Hair follicular keratinocyte (primary cell): ENCODE measurements around the gene NKX1-2. TPM values are rescaled to one million over a fixed set of nuclear protein-coding genes. Genes with fewer than 3 reads are reported as not detected.

Source experiments
- total RNA-seq: library from RNA; depleted of rRNA; stranded (reverse); fragments of >200 nt; gene quantifications from 2 replicates; pipeline ENCODE4 v1.2.3, GENCODE V29; 2015

NKX1-2 gene
- total RNA-seq = 1.7 and 2.6 TPM in 2 replicates

GRCh38 chr10:124450012-124450782, at the start of gene NKX1-2:
Gene NKX1-2 (minus strand): TSS chr10:124450035. CDS start chr10:124449943, 92 bp downstream.

GRCh38 chr10:124461642-124462347, 12.0 kb upstream of the NKX1-2 start, which contains the start of gene LHPP:
Gene LHPP (plus strand): TSS chr10:124461823. CDS start chr10:124461863, 40 bp downstream.

GRCh38 chr10:124418726-124419501, 30.9 kb downstream of the NKX1-2 start, which contains the start of gene OAT:
Gene OAT (minus strand): TSS chr10:124418923. CDS start chr10:124412171, 6,752 bp downstream.

Other genes starting within 250 kb of the NKX1-2 start
- 198 and 201 TPM in 2 replicates for gene OAT, start 31.1 kb downstream of the NKX1-2 start, total RNA-seq
- 4.7 and 13.4 TPM in 2 replicates for gene LHPP, start 11.8 kb upstream of the NKX1-2 start, total RNA-seq